ENCODE results near the gene SNTG2.
A peak's percentile ranks its signal among the peaks of the same experiment; 100 is the strongest.

The SNTG2 gene

DNA sequence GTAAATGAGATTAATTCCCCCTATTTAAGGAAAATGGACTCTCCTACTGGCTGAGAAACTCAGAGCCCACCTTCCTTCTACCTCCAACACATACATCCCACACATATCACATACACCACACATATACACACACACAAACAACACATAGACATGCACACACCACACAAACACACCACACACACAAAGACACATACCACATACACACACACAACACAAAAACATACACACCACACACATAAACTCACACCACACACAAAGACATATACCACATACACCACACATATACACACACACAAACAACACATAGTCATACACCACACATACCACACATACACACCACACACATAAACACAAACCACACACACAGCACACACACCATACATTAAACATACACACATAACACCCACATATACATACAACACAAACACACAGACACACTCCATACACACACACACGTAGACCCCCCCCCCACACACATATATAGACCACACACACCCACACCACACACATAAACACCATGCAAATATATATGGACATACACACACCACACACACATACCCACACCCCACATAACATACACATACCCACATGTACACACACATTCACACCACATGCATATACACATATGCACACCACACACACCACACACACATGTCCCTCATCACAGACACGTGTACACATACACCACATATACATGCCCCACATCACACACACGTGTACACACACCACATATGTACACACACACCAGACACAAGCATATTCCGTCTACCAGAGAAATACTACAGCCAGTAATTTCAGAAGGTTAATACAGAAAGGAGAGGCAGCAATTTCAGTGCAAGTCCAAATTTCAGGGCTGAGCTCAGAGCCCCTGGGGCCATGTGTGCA is 204.3 kb downstream of the SNTG2 start:
- Mint-ChIP-seq H3K4me1 (no peaks in the 10 kb centered on the region), H3K9me3 (no peaks in the 10 kb centered on the region), H3K4me3 (no peak overlapping the region), H3K36me3 (ENCODE audit: low read depth) (no peaks in the 10 kb centered on the region), H3K27ac (no peak overlapping the region), H3K27me3 (ENCODE audit: low read depth) (no peaks in the 10 kb centered on the region)
- TF ChIP-seq, protein P1, sequence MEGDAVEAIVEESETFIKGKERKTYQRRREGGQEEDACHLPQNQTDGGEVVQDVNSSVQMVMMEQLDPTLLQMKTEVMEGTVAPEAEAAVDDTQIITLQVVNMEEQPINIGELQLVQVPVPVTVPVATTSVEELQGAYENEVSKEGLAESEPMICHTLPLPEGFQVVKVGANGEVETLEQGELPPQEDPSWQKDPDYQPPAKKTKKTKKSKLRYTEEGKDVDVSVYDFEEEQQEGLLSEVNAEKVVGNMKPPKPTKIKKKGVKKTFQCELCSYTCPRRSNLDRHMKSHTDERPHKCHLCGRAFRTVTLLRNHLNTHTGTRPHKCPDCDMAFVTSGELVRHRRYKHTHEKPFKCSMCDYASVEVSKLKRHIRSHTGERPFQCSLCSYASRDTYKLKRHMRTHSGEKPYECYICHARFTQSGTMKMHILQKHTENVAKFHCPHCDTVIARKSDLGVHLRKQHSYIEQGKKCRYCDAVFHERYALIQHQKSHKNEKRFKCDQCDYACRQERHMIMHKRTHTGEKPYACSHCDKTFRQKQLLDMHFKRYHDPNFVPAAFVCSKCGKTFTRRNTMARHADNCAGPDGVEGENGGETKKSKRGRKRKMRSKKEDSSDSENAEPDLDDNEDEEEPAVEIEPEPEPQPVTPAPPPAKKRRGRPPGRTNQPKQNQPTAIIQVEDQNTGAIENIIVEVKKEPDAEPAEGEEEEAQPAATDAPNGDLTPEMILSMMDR (IDR thresholded peaks at IDR 0.05; ENCODE audit: unreplicated experiment in 3 of 3) = no peak

DNA sequence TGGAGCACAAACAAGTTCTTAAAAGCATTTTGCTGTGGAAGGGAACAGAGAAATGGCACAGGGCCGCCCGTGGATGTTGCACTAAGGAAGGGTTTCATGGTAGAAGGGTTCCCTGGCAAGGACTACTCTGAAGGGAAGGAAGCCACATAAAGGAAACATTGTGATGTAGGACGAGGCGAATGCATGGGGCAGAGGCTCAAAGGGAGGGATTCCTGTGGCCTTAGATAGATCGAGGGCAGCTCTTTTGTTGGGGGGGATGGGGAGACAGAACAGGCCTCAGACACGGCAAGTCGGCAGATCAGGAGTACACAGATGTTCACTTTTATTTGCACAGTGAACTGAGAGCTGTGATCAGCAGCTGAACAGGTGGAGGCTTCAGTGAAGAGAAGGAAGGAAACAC is 205.4 kb downstream of the SNTG2 start:
- Mint-ChIP-seq H3K4me1 (no peaks in the 10 kb centered on the region), H3K4me3 (no peak overlapping the region), H3K27ac (no peak overlapping the region), H3K27me3 (ENCODE audit: low read depth) (no peaks in the 10 kb centered on the region), H3K9me3 (no peaks in the 10 kb centered on the region), H3K36me3 (ENCODE audit: low read depth) (no peaks in the 10 kb centered on the region)
- TF ChIP-seq, protein P1 (IDR thresholded peaks at IDR 0.05; ENCODE audit: unreplicated experiment in 3 of 3) = no peak

DNA sequence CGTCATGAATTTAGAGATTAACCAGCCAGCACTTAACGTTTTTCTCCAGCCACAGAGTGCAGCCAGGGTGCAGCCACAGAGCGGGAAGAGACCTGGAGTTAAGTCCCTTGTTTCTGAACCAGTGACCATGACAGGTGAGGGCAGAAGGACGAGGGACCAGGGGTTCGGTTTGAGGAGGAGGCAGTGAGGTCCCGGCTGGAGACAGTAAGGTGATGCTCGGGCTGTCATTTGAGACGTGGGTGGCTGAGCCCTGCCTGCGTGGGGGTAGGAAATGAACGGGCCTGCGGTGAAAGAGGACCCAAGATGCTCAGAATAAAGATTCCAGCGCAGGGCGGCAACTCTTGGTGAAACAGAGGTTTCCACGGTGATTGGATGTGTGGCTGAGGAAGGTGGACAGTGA is 205.9 kb downstream of the SNTG2 start:
- TF ChIP-seq, protein P1 (IDR thresholded peaks at IDR 0.05; ENCODE audit: unreplicated experiment in 3 of 3) = no peak
- no peak overlapping the region for H3K27ac Mint-ChIP-seq
- H3K36me3 Mint-ChIP-seq (ENCODE audit: low read depth) = no peaks in the 10 kb centered on the region
- no peaks in the 10 kb centered on the region for H3K27me3 Mint-ChIP-seq (ENCODE audit: low read depth)
- H3K9me3 Mint-ChIP-seq = no peaks in the 10 kb centered on the region
- no peaks in the 10 kb centered on the region for H3K4me1 Mint-ChIP-seq
- H3K4me3 Mint-ChIP-seq = no peak overlapping the region

DNA sequence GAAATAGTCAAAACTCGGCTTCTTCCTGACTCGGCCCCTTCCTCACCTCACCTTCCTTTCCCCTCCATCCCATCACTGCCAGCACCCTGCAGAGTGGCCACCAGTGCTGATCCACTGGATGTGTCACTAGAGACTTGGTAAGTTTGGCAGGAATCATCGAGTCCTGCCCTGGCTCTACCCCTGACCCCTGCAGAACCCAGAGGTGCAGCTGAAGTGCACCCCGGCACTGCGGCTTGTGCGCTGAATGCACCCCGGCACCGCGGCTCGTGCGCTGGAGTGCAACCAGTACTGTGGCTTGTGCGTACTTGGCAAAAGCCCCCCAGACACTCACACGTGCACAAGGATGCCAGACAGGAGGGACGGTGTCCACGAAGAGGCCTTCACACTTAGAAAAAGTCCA is 206.5 kb downstream of the SNTG2 start:
- Mint-ChIP-seq H3K27me3 (ENCODE audit: low read depth) (no peaks in the 10 kb centered on the region), H3K27ac (no peak overlapping the region), H3K36me3 (ENCODE audit: low read depth) (no peaks in the 10 kb centered on the region), H3K4me1 (no peaks in the 10 kb centered on the region), H3K9me3 (no peaks in the 10 kb centered on the region), H3K4me3 (no peak overlapping the region)
- TF ChIP-seq, protein P1 (IDR thresholded peaks at IDR 0.05; ENCODE audit: unreplicated experiment in 3 of 3) = no peak

DNA sequence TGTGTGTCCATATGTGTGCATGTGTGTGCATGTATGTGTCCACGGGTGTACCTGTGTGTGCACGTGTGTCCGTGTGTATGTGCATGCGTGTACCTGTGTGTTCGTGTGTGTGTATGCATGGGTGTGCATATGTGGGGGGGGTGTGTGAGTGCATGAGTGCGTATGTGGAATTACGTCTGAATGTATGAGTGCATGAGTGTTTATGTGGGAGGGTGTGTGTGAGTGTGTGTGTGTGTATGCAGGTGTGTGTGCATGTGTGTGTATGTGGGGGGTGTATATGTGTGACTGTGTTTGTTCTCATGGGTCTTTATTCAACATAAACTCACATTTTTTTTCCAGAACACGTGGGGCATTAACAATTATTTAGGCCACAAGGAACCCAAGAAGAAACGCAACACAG is 208.4 kb downstream of the SNTG2 start:
- Mint-ChIP-seq H3K4me3 (no peak overlapping the region), H3K36me3 (ENCODE audit: low read depth) (peaks cover 5% of the 10 kb centered on the region), H3K9me3 (peaks cover 5% of the 10 kb centered on the region), H3K27me3 (ENCODE audit: low read depth) (no peaks in the 10 kb centered on the region), H3K27ac (no peak overlapping the region), H3K4me1 (peaks cover 7% of the 10 kb centered on the region)
- TF ChIP-seq, protein P1 (IDR thresholded peaks at IDR 0.05; ENCODE audit: unreplicated experiment in 3 of 3) = no peak

DNA sequence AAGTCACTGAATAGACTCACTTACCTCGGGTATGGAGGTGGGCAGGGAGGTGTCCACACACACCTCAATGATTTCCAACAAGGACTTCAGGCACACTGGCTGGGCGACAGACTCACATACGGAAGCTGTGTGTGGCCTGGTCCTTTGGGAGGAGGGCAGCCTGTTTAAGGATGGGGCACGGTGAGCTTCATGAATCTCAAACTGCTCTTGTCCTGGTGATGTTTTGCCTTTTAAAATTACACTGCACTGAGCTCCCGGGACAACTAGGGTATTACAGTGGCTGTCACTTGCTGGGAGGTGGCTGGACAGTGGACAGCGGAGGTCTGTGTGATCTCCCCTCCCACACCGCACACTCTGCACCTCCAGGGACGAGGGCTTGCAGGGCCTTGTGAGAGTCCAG is 211.6 kb downstream of the SNTG2 start:
- H3K36me3 Mint-ChIP-seq (ENCODE audit: low read depth) = peaks cover 5% of the 10 kb centered on the region
- peak overlapping the region; percentile 84 to 93 (median 89) for H3K27ac Mint-ChIP-seq
- H3K4me3 Mint-ChIP-seq = no peak overlapping the region
- TF ChIP-seq, protein P1 (IDR thresholded peaks at IDR 0.05; ENCODE audit: unreplicated experiment in 3 of 3) = no peak
- peaks cover 5% of the 10 kb centered on the region for H3K9me3 Mint-ChIP-seq
- peaks cover 7% of the 10 kb centered on the region for H3K4me1 Mint-ChIP-seq
- H3K27me3 Mint-ChIP-seq (ENCODE audit: low read depth) = no peaks in the 10 kb centered on the region

All from nephron (organoid).